ENCODE results near the gene PCNP.

Gene PCNP

DNA sequence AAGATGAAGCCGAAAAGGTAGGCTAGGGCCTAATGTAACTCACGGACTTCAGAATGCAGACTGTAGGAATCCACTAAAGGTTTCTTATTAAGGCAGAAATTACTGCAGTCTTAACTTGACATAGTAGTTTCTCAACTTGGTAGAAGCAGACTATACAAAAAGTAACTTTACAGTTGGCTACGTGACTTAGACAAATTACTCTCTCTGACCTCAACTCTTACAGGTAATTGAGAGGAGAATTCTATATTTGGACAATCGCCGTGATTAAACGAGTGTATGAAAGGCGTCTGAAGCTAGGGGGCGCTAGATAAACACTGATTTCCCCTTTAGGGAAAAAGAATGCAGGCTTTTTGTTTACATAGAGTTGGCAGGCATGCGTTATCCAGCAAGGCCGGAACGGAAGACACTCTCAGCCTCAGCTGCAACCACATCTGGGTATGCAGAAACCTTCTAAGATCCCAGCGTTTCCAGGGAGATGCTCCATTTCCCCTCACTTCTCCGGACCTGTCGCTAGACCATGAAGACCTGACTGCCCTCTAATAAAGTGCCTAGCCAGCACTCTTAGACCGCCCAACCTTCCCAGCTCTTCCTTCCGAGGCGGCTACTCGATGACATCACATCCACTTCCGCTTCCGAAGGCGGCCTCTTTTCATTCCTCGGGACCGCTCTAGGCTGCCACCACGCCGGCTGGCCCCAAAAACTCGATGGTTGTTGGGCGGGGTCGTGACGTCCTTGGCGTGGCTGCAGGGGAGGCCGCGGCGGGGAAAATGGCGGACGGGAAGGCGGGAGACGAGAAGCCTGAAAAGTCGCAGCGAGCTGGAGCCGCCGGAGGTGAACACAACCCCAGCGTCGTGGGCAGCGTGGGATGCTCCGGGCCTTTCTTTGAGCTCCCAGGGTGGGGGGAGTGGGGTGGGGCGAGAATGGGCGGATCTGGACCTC, at the start of gene PCNP:
Gene PCNP (plus strand): TSS at position 732 of the 939 bp plus-strand sequence. CDS start 36 bp downstream, at position 768.
- H3K4me3 ChIP-seq (ENCODE audit: low read depth, low read length): peak within 1 kb of the TSS; percentile 79
- TF ChIP-seq, protein P1, sequence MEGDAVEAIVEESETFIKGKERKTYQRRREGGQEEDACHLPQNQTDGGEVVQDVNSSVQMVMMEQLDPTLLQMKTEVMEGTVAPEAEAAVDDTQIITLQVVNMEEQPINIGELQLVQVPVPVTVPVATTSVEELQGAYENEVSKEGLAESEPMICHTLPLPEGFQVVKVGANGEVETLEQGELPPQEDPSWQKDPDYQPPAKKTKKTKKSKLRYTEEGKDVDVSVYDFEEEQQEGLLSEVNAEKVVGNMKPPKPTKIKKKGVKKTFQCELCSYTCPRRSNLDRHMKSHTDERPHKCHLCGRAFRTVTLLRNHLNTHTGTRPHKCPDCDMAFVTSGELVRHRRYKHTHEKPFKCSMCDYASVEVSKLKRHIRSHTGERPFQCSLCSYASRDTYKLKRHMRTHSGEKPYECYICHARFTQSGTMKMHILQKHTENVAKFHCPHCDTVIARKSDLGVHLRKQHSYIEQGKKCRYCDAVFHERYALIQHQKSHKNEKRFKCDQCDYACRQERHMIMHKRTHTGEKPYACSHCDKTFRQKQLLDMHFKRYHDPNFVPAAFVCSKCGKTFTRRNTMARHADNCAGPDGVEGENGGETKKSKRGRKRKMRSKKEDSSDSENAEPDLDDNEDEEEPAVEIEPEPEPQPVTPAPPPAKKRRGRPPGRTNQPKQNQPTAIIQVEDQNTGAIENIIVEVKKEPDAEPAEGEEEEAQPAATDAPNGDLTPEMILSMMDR (IDR thresholded peaks at IDR 0.05; ENCODE audit: borderline replicate concordance, insufficient read depth, low read depth, low read length): peak; percentile 67

- no peak overlapping the region for H3K4me3 ChIP-seq (ENCODE audit: low read depth, low read length)
- TF ChIP-seq, protein P1 (IDR thresholded peaks at IDR 0.05; ENCODE audit: borderline replicate concordance, insufficient read depth, low read depth, low read length): no peak
Measured at GRCh38 chr3:101527441-101527840, 46.5 kb upstream of the PCNP start.

DNA sequence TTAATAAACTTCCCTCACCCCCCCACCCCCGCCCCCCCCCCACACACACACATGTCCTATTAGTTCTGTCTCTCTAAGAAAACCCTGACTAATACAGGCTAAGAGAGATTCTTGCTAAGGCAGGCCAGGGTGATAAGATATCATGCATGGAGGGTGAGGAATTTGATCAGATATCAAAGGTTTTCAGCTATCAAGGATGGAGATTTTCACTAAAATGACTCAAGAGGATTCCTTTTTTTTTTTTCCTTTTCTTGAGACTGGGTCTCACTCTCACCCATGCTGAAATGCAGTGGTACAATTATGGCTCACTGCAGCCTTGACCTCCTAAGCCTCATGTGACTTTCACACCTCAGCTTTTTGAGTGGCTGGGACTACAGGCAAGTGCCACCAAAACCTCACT, 46.1 kb upstream of the PCNP start:
- TF ChIP-seq, protein P1 (IDR thresholded peaks at IDR 0.05; ENCODE audit: borderline replicate concordance, insufficient read depth, low read depth, low read length): no peak
- H3K4me3 ChIP-seq (ENCODE audit: low read depth, low read length): no peak overlapping the region

GRCh38 chr3:101529816-101530685, 43.9 kb upstream of the PCNP start:
- no peak overlapping the region for H3K4me3 ChIP-seq (ENCODE audit: low read depth, low read length)

GRCh38 chr3:101530686-101531047, 43.3 kb upstream of the PCNP start:
- TF ChIP-seq, protein P1 (IDR thresholded peaks at IDR 0.05; ENCODE audit: borderline replicate concordance, insufficient read depth, low read depth, low read length): no peak
- H3K4me3 ChIP-seq (ENCODE audit: low read depth, low read length): no peak overlapping the region

More at GRCh38 chr3:101529816-101530685, 43.9 kb upstream of the PCNP start:
- TF ChIP-seq, protein P1 (IDR thresholded peaks at IDR 0.05; ENCODE audit: borderline replicate concordance, insufficient read depth, low read depth, low read length): no peak

DNA sequence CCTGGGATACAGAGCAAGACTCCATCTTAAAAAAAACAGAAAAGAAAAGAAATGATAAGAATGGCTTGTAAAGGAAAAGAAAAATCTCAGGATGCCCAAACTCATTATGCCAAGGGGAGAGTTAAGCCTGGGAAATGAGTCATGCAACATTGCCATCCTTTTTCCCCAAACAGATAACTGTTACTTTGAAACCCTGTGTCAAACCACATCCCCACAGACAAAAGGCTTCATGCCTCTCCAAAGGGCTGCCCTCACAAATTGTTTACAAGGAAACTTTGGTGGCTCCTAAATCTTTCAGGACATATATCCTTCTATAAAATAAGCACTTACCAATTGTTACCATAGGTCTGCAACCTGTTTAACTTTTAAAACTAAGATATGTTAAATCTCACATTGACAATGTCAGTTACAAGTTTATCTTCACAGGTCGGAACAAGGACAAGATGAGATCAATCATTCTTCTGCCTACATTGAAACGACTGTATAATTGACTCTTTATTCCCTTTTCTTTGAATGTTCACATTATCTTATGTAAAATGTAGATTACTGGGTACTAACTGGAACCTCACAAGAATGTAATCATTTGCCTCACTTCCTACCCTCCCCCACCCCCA, 42.4 kb upstream of the PCNP start:
- TF ChIP-seq, protein P1 (IDR thresholded peaks at IDR 0.05; ENCODE audit: borderline replicate concordance, insufficient read depth, low read depth, low read length): no peak
- H3K4me3 ChIP-seq (ENCODE audit: low read depth, low read length): no peak overlapping the region
